HG02759 (cell line): ENCODE results near the gene SLC2A4RG.
"Not testable (repeated sequence)": the region's sequence is repeated elsewhere in the genome, so short reads cannot be mapped to it uniquely, and the experiment has no call there.

ENCODE experiments used
- ATAC-seq: cut with Tn5 transposase; IDR thresholded peaks from one replicate; pipeline ENCODE4 v1.9.1; 2021; ENCODE audit warnings: mild to moderate bottlenecking, moderate library complexity; ENCODE audit not compliant: unreplicated experiment

The SLC2A4RG gene

DNA sequence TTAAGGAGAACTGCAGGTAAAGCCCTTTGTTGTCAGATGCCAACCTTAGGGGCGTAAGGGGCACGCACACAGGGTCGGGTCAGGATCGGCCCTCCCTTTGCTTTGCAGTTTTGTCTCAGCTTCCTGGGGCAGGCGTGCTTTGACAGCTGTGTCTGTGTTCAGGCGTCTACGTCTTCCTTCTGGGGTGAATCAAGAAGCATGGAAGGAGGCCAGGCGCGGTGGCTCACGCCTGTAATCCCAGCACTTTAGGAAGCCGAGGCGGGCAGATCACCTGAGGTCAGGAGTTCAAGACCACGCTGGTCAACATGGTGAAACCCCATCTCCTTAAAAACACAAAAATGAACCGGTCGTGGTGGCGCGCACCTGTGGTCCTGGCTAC lies 30.4 kb upstream of the SLC2A4RG start:
- no peak for ATAC-seq

- no peak for ATAC-seq
These were observed 28.4 kb upstream of the SLC2A4RG start for GRCh38 chr20:63711085-63711645.

DNA sequence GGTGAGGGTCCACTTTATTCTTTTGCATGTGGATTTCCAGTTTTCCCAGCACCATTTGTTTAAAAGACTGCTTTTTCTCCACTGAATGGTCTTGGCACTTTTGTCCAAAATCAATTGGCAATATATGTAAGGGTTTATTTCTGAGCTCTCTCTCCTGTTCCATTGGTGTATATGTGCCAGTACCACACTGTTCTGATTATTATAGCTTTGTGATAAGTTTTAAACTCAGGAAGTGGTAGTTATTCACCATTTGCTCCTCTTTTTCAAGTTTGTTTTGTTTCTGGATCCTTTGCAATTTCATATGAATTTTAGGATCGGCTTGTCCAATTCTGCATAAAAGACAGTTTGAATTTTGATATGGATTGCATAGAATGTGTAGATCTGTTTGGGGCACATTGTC lies 27.4 kb upstream of the SLC2A4RG start:
- ATAC-seq: no peak

DNA sequence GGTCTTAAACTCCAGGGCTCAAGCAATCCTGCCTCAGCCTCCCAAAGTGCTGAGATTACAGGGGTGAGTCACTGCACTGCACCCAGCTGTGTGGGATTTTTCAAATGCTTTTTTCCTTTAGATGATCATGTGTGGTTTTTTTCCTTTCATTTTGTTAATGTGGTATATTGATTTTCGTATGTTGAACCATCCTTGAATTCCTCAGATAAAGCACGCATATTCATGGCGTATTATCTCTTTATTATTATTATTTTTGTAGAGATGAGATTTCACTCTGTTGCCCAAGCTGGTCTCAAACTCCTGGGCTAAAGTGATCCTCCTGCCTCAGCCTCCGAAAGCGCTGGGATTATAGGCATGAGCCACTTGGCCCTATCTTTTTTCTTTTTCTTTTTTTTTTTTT lies 24.7 kb upstream of the SLC2A4RG start:
- ATAC-seq: no peak

GRCh38 chr20:63718996-63719395 lies 20.6 kb upstream of the SLC2A4RG start:
- no peak for ATAC-seq

DNA sequence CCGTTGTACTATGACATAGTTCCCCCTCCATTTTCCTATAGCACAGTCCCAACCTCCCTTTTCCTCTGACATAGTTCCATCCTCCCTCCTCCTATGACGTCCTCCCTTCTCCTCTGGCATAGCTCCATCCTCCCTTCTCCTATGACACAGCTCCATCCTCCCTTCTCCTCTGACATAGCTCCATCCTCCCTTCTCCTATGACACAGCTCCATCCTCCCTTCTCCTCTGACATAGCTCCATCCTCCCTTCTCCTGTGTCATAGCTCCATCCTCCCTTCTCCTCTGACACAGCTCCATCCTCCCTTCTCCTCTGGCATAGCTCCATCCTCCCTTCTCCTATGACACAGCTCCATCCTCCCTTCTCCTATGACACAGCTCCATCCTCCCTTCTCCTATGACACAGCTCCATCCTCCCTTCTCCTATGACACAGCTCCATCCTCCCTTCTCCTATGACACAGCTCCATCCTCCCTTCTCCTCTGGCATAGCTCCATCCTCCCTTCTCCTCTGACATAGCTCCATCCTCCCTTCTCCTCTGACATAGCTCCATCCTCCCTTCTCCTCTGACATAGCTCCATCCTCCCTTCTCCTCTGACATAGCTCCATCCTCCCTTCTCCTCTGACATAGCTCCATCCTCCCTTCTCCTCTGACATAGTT lies 16.5 kb upstream of the SLC2A4RG start:
- ATAC-seq: not testable (repeated sequence)

DNA sequence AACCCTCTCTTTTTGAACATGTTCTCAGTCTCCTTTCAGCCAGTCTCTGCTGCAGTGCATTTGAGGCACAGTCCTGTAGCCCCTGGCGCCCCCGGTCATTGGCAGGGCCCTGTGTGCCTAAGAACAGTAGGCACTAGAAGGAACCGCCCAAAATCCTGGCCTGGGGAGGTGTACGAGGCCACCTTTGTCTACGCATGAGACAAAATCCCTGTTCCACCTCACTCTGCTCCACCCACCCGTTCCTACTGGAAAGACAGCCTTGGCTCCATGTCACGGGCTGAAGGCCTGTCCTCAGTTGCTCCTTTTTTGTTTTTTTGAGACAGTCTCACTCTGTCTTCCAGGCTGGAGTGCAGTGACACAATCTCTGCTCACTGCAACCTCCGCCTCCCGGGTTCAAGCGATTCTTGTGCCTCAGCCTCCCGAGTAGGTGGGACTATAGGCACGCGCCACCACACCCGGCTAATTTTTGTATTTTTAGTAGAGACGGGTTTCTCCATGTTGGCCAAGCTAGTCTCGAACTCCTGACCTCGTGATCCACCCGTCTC lies 9.3 kb upstream of the SLC2A4RG start:
- ATAC-seq: not testable (repeated sequence)

- no peak for ATAC-seq
These were observed 8.2 kb upstream of the SLC2A4RG start for GRCh38 chr20:63731410-63731809.

DNA sequence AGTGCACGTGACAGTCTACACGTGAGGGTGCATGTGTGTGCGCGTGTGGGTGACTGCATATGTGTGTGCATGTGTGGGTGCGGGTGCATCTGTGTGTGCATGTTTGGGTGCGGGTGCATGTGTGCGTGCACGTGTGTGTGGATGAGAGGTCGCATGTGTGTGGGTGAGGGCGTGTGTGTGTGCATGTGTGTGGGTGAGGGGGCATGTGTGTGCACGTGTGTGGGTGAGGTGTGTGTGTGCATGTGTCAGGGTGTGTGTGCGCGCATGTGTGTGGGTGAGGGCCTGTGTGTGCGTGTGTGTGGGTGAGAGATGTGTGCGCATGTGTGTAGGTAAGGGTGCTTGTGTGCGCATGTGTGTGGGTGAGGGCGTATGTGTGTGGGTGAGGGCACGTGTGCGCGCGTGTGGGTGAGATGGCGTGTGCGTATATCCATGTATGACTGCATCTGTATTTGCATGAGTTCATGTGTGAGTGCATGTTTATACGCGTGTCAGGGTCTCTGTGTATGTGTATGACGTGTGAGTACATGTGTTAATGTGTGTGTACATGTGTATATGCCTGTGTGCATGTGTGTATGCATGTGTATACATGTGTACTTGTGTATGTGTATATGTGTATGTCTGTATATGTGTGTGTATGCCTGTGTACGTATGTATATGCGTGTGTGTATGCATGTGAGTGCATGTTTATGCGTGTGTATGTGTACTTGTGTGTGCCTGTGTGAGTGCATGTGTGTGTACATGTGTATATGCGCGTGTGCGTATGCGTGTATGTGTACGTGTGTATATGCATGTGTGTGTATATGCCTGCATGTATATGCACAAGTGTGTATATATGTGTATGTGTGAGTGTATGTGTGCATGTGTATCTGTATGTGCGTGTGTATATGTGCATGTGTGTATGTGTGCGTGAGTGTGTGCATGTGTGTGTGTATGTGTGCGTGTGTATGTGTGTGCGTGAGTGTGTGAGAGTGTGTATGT lies 7.2 kb upstream of the SLC2A4RG start:
- ATAC-seq: no peak

- no peak for ATAC-seq
These were observed 6.5 kb upstream of the SLC2A4RG start for GRCh38 chr20:63733117-63733516.

DNA sequence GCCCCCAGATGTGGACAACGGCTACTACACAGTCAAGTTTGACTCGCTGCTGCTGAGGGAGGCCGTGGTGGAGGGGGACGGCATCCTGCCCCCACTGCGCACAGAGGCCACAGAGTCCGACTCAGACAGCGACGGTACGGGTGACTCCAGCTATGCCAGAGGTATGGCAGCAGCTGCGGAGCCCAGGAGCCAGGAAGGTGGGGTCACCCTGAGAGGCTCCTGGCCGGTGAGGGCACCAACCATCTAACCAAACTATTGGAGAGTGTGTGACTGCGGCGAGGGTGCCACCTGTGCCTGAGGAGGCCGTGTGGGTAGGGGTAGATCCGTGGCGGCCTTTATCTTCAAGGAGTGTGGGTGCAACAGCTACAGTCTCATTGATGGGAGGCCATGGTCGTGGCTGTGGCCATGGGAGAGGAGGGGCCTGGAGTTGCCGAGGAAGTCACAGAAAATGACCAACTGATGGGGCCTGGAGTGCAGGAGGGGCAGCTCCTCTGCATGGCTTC lies 5.9 kb upstream of the SLC2A4RG start:
- no peak for ATAC-seq

GRCh38 chr20:63734111-63734945 lies 5.2 kb upstream of the SLC2A4RG start:
- no peak for ATAC-seq

- ATAC-seq: no peak
These were observed 4.4 kb upstream of the SLC2A4RG start for GRCh38 chr20:63734946-63735858.

GRCh38 chr20:63735859-63736718 lies 3.5 kb upstream of the SLC2A4RG start, which contains the start of gene LIME1:
TSS of gene LIME1 (plus strand) at chr20:63736664. CDS start at chr20:63737550, 886 bp downstream.
- peak; percentile 20 for ATAC-seq

GRCh38 chr20:63736893-63737694 lies 2.5 kb upstream of the SLC2A4RG start:
- no peak for ATAC-seq

GRCh38 chr20:63737695-63737944 lies 2.0 kb upstream of the SLC2A4RG start:
- ATAC-seq: no peak

DNA sequence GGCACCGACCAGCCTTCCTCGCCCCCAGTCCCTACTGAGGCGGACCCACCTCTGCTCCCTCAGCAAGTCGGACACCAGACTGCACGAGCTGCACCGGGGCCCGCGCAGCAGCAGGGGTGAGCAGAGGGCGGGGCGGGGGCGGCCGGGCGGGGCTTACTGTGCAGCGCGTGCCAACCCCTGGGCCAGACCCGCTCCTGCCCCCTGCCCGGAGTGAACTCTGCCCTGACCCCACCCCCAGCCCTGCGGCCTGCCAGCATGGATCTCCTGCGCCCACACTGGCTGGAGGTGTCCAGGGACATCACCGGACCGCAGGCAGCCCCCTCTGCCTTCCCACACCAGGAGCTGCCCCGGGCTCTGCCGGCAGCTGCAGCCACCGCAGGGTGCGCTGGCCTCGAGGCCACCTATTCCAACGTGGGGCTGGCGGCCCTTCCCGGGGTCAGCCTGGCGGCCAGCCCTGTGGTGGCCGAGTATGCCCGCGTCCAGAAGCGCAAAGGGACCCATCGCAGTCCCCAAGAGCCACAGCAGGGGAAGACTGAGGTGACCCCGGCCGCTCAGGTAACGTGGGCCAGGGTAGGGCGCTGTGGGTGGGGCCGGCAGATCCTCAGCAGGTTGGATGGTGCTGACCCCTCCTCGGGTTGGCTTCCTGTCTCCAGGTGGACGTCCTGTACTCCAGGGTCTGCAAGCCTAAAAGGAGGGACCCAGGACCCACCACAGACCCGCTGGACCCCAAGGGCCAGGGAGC lies 1.5 kb upstream of the SLC2A4RG start:
- ATAC-seq: no peak
